Right renal cortex interstitium (tissue), 3 donors: ENCODE results near the gene FAAP24. TPM values are rescaled to one million over a fixed set of nuclear protein-coding genes. Genes with fewer than 3 reads are reported as not detected.
A peak's percentile ranks its signal among the peaks of the same experiment; 100 is the strongest.
"Not testable (repeated sequence)": the region's sequence is repeated elsewhere in the genome, so short reads cannot be mapped to it uniquely, and the experiment has no call there.

Experiments used
- DNase-seq, 3 donors: peaks; one replicate each; pipeline ENCODE4 v3.0.0-alpha.2; 2013; ENCODE audit warnings: low read depth in 3 of 3, low spot score in 2 of 3
- polyA plus RNA-seq, 3 donors: library from polyadenylated mRNA; unstranded; fragments of 120-200 nt; gene quantifications; one replicate each; pipeline ENCODE4 v1.2.1, GENCODE V29; 2013; ENCODE audit not compliant: insufficient read length in 3 of 3

The FAAP24 gene, protein sequence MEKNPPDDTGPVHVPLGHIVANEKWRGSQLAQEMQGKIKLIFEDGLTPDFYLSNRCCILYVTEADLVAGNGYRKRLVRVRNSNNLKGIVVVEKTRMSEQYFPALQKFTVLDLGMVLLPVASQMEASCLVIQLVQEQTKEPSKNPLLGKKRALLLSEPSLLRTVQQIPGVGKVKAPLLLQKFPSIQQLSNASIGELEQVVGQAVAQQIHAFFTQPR
- polyA plus RNA-seq: 1 to 10 TPM; 3.0 to 3.8 (median 3.2) TPM

GRCh38 chr19:32971715-32972540, at the start of gene FAAP24, which contains the start of gene CEP89:
TSS of gene FAAP24 (plus strand) at chr19:32972242. CDS start at chr19:32973197, 955 bp downstream.
TSS of gene CEP89 (minus strand) at chr19:32971958. CDS start at chr19:32971874, 84 bp downstream.
- peak; percentile 99 to 100 (median 99) for DNase-seq

DNA sequence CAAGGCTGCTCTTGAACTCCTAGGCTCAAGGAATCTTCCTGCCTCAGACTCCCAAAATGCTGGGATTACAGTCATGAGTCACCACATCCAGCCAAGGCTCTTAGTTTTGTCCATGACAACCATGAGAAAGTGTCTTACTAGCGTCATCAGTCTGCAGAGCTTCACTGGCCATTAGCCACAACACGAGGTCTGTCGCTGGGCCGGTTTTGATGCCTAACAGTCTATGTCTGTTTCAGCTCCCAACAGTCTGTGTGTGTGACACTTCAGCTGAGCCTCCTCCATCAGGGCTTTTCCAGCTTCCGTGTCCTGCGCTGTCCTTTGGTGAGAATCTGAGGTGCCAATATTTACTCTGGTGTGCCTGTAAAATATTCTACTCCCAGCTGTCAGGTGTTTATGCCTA, 47.8 kb upstream of the FAAP24 start:
- no peak for DNase-seq

DNA sequence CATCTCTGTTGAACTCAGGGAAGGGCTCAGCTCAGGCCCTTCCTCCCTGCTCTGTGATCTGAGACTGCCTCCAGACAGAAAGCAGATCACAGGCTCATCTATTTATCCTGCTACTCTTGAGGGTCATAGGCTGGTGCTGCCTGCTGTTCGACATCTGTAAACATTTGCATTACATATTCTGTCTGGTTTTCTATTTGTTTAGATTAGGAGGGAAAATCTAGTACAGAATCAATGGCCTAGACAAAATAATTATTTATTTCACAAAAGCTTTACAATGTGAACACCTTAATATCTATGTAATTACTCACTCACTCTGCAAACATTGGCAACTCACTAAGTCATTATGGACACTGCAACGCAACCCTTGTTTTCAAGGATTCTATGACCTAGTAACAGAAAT, 43.2 kb upstream of the FAAP24 start:
- DNase-seq: no peak

GRCh38 chr19:32930567-32930966, 41.5 kb upstream of the FAAP24 start:
- DNase-seq: no peak

GRCh38 chr19:32933571-32933970, 38.5 kb upstream of the FAAP24 start:
- DNase-seq: no peak

DNA sequence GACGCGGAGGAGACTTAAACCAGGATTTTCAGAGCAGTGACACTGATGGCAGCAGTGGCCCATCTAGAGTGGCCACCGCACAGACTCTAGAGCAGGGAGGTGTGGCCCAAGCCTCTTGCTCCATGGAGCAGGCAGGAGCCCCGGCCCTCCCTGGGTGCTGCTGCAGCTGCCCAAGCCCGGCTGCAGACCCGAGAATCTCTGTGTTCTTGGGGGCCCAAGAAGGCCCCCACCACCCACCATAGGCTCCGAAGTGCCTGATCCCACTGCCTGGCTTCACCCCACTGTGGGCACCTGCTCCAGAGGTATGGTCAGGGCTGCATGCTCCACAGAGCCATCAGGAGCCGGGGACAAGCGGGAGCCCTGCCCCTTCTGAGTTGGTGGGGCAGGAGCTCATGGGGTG, 36.4 kb upstream of the FAAP24 start:
- DNase-seq: no peak

- no peak for DNase-seq
These were observed 36.0 kb upstream of the FAAP24 start for GRCh38 chr19:32936065-32936464.

DNA sequence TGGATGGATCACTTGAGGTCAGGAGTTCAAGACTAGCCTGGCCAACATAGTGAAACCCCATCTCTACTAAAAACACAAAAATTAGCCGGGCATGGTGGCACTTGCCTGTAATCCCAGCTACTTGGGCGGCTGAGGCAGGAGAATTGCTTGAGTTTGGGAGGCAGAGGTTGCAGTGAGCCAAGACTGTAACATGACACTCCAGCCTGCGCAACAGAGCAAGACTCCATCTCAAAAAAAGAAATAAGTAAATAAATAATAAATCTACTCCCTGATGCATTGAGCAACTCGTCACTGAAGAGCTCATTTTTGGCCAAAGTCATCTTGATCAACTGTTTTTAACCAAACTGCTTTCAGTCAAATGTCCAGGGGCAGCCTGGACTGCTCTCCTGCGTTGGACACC, 30.8 kb upstream of the FAAP24 start:
- not testable (repeated sequence) for DNase-seq

- no peak for DNase-seq
These were observed 26.8 kb upstream of the FAAP24 start for GRCh38 chr19:32945260-32945659.

- no peak for DNase-seq
These were observed 5.3 kb upstream of the FAAP24 start for GRCh38 chr19:32966750-32967149.

- DNase-seq: no peak
These were observed 2.5 kb upstream of the FAAP24 start for GRCh38 chr19:32969549-32969948.

- no peak for DNase-seq
These were observed 938 bp upstream of the FAAP24 start for GRCh38 chr19:32971012-32971595.

- DNase-seq: peak in 2 of 3 donors; percentile 21 to 40
These were observed 4.3 kb downstream of the FAAP24 start for GRCh38 chr19:32976223-32976805.

DNA sequence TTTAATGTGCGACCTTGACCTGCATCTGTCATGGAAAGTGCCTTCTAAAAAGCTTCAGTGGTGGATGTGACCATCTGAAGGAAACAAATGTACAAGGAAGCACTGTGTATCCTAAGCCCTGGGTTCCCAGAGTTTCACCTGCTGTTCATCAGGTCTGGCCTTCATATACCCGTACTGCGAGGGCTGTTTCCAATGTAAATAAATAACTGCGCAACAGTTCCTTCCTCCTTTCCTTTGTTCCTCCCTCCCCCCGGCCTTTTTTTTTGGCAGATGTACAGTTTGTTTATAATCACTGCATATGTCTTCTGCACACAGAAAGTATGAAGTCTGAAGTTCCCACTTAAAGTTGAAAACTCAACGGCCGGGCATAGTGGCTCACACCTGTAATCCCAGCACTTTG, 5.2 kb downstream of the FAAP24 start:
- no peak for DNase-seq

DNA sequence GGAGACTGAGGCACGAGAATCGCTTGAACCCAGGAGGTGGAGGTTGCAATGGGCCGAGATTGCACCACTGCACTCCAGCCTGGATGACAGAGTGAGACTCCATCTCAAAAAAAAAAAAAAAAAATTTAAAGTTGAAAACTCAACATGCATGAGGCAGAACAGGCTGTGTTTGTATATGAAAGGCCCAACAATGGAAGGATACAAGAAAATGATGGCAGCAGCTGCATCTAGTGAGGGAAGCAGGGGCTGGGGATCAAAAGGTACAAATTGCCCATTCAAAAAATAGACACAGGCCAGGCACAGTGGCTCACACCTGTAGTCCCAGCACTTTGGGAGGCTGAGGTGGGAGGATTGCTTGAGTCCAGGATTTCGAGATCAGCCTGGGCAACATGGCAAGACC, 5.8 kb downstream of the FAAP24 start:
- DNase-seq: not testable (repeated sequence)

DNA sequence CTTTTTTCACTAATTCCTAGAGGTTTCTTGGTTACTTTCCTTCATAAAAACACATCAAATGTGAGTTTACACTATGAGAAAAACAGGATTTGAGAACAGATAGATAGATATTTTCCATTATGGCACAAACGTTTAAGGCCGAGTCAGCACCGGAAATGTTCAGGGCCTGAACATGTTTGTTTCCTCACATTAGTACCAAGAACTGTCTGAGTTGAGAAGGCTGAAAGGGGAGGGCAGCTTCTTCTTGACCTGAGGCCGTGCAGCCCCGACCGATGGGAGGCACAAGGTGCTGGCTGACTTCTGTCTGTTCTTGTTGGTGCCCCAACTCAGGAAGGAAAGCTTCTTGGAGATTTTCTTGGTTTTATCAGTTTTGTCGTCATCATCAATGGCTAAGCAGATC, 7.8 kb downstream of the FAAP24 start:
- not testable (repeated sequence) for DNase-seq

- DNase-seq: not testable (repeated sequence)
These were observed 10.4 kb downstream of the FAAP24 start for GRCh38 chr19:32982488-32982887.

GRCh38 chr19:32988254-32988653, 16.2 kb downstream of the FAAP24 start:
- not testable (repeated sequence) for DNase-seq

GRCh38 chr19:32988724-32989123, 16.7 kb downstream of the FAAP24 start:
- DNase-seq: no peak

DNA sequence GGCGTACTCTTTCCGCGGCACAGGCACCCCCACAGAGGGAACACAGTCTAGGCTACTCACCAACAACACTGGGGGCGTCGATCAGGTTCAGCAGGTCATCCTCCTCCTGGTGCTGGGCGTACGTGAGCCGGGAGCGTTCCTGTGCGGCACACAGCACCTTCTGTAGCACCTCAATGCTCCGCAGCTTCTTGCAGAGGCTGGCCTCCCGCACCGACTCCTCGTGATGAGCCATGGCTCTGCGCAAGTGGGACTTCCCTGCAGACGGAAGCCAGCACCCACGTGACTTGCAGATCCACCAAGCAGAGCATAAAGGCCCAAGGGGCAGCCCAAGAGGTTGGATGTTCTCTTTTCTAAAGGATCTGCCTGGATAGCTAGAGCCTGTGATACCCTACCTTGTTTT, 23.9 kb downstream of the FAAP24 start:
- not testable (repeated sequence) for DNase-seq

- DNase-seq: not testable (repeated sequence)
These were observed 25.0 kb downstream of the FAAP24 start for GRCh38 chr19:32997061-32997464.
